Measurements from ENCODE around the gene DGKG. TPM values are rescaled to one million over a fixed set of nuclear protein-coding genes. Genes with fewer than 3 reads are reported as not detected.

DGKG gene
- total RNA-seq, 6 experiments from 2014 or later = 1.5 to 3.6 (median 2.0) TPM

GRCh38 chr3:186244016-186244415 is 118.0 kb downstream of the DGKG start:
- Histone ChIP-seq H3K4me3 (no peak overlapping the region), H3K27ac (no peak overlapping the region), H3K4me1 (peaks cover 0 to 5% (median 2%) of the 10 kb centered on the region in 4 donors), H3K9me3 (no peaks in the 10 kb centered on the region), H3K27me3 (no peaks in the 10 kb centered on the region), H3K36me3 (no peaks in the 10 kb centered on the region)
- WGBS (ENCODE audit: insufficient coverage, low coverage, low lambda C conversion rate, missing lambda C conversion rate) = 85% methylated on average over 6 of the region's 6 CpGs
- TF ChIP-seq POLR2A (IDR thresholded peaks at IDR 0.05) = no peak
- no peak for TF ChIP-seq CTCF (IDR thresholded peaks at IDR 0.05)
- DNase-seq (no peak), ATAC-seq (no peak)
- intact Hi-C loops (cut with DNase I) = loop anchor here in 1 of 2 donors (5.0 kb wide), 2 partner anchors 147 to 262 kb away; no protein-coding TSS in a partner anchor

GRCh38 chr3:186241910-186242821 is 119.9 kb downstream of the DGKG start:
- no peak overlapping the region for H3K27ac ChIP-seq
- 16% methylated on average over 15 of the region's 21 CpGs for WGBS (ENCODE audit: insufficient coverage, low coverage, low lambda C conversion rate, missing lambda C conversion rate)
- ATAC-seq = peak; percentile 92 to 94 (median 92)
- H3K36me3 ChIP-seq = no peaks in the 10 kb centered on the region
- intact Hi-C loops (cut with DNase I) = loop anchor here in 1 of 2 donors (5.0 kb wide), 2 partner anchors 145 to 260 kb away; no protein-coding TSS in a partner anchor
- peak overlapping the region in 2 of 3 donors; percentile 19 to 46 for H3K4me3 ChIP-seq
- peaks cover 0 to 5% (median 2%) of the 10 kb centered on the region in 4 donors for H3K4me1 ChIP-seq
- TF ChIP-seq POLR2A (IDR thresholded peaks at IDR 0.05) = no peak
- peak; percentile 57 to 71 (median 60) for TF ChIP-seq CTCF (IDR thresholded peaks at IDR 0.05)
- H3K9me3 ChIP-seq = no peaks in the 10 kb centered on the region
- peak; percentile 75 to 84 (median 77) for DNase-seq
- H3K27me3 ChIP-seq = no peaks in the 10 kb centered on the region

GRCh38 chr3:186239321-186239720 is 122.7 kb downstream of the DGKG start:
- no peak for TF ChIP-seq POLR2A (IDR thresholded peaks at IDR 0.05)
- TF ChIP-seq CTCF (IDR thresholded peaks at IDR 0.05) = no peak
- Histone ChIP-seq H3K4me1 (peaks cover 0 to 5% (median 2%) of the 10 kb centered on the region in 4 donors), H3K9me3 (no peaks in the 10 kb centered on the region), H3K4me3 (no peak overlapping the region), H3K27ac (no peak overlapping the region), H3K27me3 (no peaks in the 10 kb centered on the region), H3K36me3 (no peaks in the 10 kb centered on the region)
- intact Hi-C loops (cut with DNase I) = no loop called here
- ATAC-seq (no peak), DNase-seq (no peak)
- WGBS (ENCODE audit: insufficient coverage, low coverage, low lambda C conversion rate, missing lambda C conversion rate) = 81% methylated on average over 6 of the region's 10 CpGs

- no peaks in the 10 kb centered on the region for H3K36me3 ChIP-seq
- TF ChIP-seq POLR2A (IDR thresholded peaks at IDR 0.05) (no peak), CTCF (IDR thresholded peaks at IDR 0.05) (no peak)
- intact Hi-C loops (cut with DNase I) = no loop called here
- H3K27me3 ChIP-seq = no peaks in the 10 kb centered on the region
- H3K9me3 ChIP-seq = no peaks in the 10 kb centered on the region
- peaks cover 0 to 5% (median 2%) of the 10 kb centered on the region in 4 donors for H3K4me1 ChIP-seq
- DNase-seq (no peak), ATAC-seq (no peak)
- WGBS (ENCODE audit: insufficient coverage, low coverage, low lambda C conversion rate, missing lambda C conversion rate) = 60% methylated on average over 2 of the region's 2 CpGs
- no peak overlapping the region for H3K27ac ChIP-seq
- H3K4me3 ChIP-seq = no peak overlapping the region
Measured at GRCh38 chr3:186237915-186238314, 124.1 kb downstream of the DGKG start.

All from right lobe of liver (tissue), 6 donors.